HuH-7 (cell line): Measurements from ENCODE around the gene PNLIP.

Source experiments
- DNase-seq: peaks from one replicate; pipeline ENCODE4 v3.0.0; 2011; ENCODE audit warnings: low spot score

The PNLIP gene

DNA sequence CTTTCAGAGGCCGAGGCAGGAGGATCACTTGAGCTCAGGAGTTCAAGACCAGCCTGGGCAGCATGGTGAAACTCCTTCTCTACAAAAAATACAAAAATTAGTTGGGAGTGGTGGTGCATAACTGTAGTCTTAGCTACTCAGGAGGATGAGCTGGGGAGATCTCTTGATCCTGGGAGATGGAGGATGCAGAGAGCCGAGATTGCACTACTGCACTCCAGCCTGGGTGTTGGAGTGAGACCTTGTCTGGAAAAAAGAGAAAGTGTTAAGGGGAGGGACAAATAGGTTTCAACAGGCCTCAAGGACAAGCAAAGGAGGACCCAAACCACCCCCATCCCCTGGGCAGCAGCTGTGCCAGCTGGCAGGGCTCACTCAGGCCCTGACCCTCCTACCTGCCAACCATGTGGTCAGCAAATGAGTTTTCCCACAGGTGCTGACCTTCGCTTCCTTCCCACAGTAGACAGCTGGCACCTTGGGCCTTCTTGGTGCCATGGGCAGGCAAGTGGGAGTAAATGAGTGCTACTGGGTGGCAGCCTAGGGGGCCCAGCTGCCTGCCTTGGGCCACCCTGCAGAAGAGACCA is 69.6 kb downstream of the PNLIP start:
- DNase-seq = no peak
